ENCODE measurements around the gene RFT1.

GRCh38 chr3:53173107-53173506 is 42.9 kb upstream of the RFT1 start:
- no peak for TF ChIP-seq CTCF (IDR thresholded peaks at IDR 0.05; ENCODE audit: low read length)
- TF ChIP-seq EZH2 (IDR thresholded peaks at IDR 0.05; ENCODE audit: borderline replicate concordance, low read length): no peak

Measured in OCI-LY1 (cell line).